Choroid plexus epithelial cell (primary cell): ENCODE data around the gene PRELID3B.
A peak's percentile ranks its signal among the peaks of the same experiment; 100 is the strongest.

Experiments used
- DNase-seq: peaks from one replicate; pipeline ENCODE4 v3.0.0-alpha.2; 2010; ENCODE audit warnings: low read depth
- H3K4me3 ChIP-seq: 2 replicates; pipeline ENCODE4 v1.5.1; 2011; ENCODE audit warnings: low read depth, mild to moderate bottlenecking, control low read depth, low read length, moderate library complexity
- TF ChIP-seq, protein P1 (sequence below): conservative IDR thresholded peaks from 2 replicates; pipeline ENCODE4 v1.5.1; 2011; ENCODE audit warnings: low read depth, mild to moderate bottlenecking, control low read depth, inconsistent platforms, low read length, moderate library complexity

PRELID3B gene

DNA sequence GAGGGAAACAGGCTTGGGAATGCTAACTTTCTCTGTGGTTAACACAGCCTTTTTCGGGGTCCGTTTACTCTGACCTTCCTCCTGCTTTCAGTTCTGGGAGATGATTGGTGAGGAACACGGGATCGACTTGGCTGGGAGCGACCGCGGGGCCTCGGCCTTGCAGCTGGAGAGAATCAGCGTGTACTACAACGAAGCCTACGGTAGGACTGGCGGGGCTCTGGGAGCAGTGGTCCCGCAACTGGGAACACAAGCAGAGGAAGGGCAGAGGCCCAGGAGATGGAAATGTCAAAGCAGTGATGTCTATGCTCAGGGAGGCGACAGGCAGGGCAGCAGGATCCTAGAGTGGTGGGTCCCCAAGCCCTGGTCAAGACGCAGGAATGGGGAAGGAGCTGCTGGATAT lies 19.8 kb downstream of the PRELID3B start:
- DNase-seq: no peak
- H3K4me3 ChIP-seq: no peak overlapping the region
- TF ChIP-seq, protein P1, sequence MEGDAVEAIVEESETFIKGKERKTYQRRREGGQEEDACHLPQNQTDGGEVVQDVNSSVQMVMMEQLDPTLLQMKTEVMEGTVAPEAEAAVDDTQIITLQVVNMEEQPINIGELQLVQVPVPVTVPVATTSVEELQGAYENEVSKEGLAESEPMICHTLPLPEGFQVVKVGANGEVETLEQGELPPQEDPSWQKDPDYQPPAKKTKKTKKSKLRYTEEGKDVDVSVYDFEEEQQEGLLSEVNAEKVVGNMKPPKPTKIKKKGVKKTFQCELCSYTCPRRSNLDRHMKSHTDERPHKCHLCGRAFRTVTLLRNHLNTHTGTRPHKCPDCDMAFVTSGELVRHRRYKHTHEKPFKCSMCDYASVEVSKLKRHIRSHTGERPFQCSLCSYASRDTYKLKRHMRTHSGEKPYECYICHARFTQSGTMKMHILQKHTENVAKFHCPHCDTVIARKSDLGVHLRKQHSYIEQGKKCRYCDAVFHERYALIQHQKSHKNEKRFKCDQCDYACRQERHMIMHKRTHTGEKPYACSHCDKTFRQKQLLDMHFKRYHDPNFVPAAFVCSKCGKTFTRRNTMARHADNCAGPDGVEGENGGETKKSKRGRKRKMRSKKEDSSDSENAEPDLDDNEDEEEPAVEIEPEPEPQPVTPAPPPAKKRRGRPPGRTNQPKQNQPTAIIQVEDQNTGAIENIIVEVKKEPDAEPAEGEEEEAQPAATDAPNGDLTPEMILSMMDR: no peak

- TF ChIP-seq, protein P1: no peak
- H3K4me3 ChIP-seq: no peak overlapping the region
- DNase-seq: peak; percentile 57
Observed at GRCh38 chr20:59020938-59021551, 21.5 kb downstream of the PRELID3B start.

GRCh38 chr20:59019217-59019616 lies 23.4 kb downstream of the PRELID3B start, which contains the start of gene TUBB1:
Gene TUBB1, plus strand, starts transcription at chr20:59019429. Its CDS starts 94 bp downstream, at chr20:59019523.
- DNase-seq: no peak
- no peak within 1 kb of the TSS for H3K4me3 ChIP-seq
- TF ChIP-seq, protein P1: no peak

DNA sequence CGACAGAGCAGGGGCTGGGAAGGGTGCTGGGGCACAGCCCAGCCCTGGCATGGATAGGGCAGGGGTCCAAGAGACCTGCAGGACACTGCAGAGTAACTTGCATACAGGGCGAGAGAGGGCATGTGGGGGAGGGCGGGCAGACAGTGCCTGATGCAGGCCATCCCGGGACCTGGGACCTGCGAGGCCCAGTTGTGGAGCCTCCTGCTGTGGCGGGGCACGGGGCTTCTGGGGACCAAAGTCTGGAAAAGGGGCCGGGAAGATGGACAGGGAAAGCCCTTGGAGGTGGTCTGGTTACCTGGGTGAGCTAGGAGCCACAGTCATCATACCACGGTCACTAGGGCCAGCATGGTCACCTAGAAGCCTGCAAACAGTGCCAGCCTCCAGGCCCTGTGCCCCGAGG lies 23.8 kb downstream of the PRELID3B start:
- no peak overlapping the region for H3K4me3 ChIP-seq
- no peak for DNase-seq
- TF ChIP-seq, protein P1: no peak

GRCh38 chr20:59017493-59018231 lies 24.9 kb downstream of the PRELID3B start:
- no peak for DNase-seq
- TF ChIP-seq, protein P1: no peak
- no peak overlapping the region for H3K4me3 ChIP-seq

DNA sequence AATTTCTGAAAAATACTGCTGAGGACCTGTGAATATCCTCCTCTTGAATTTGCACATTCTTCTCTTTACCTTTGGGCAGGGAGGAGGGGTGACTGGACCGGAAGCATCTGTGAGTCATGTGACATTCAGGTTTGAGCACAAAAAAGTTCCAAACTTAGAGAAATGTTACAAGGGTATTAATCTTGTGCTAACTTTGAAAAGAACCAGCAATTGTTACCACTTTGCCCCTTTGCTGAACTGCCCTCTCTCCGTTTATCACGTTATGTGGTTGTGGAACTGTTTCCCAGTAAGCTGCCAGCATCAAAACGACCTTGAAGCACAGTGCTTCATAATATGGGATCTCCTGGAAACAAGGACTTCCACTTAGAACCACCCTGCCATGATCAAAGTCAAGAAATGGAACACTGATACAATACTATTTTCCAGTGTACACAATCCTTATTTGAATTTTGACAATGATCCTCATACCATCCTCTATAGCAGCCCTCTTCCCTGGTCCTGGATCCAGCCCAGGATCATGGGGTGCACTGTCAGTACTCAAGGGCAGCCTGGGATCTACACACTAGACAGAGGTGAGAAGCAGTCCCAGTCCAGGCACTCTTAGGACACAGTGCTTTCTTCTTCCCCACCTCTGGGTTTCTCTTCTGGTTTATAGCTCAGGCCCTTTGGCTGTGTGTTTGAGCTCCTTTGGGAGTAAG lies 25.6 kb downstream of the PRELID3B start:
- TF ChIP-seq, protein P1: no peak
- DNase-seq: no peak
- no peak overlapping the region for H3K4me3 ChIP-seq
